ENCODE data around the gene ACBD4.

ACBD4 gene

GRCh38 chr17:45125509-45125908 lies 10.0 kb upstream of the ACBD4 start:
- no peak for TF ChIP-seq ZFX (IDR thresholded peaks at IDR 0.05; ENCODE audit: borderline replicate concordance)
- no peak for TF ChIP-seq CTCF (IDR thresholded peaks at IDR 0.05)
- no peak overlapping the region for H3K27ac ChIP-seq

- TF ChIP-seq ZFX (IDR thresholded peaks at IDR 0.05; ENCODE audit: borderline replicate concordance) = no peak
- TF ChIP-seq CTCF (IDR thresholded peaks at IDR 0.05) = no peak
- H3K27ac ChIP-seq = no peak overlapping the region
Measured at GRCh38 chr17:45127207-45127547, 8.3 kb upstream of the ACBD4 start.

- TF ChIP-seq CTCF (IDR thresholded peaks at IDR 0.05) (no peak), ZFX (IDR thresholded peaks at IDR 0.05; ENCODE audit: borderline replicate concordance) (no peak)
- no peak overlapping the region for H3K27ac ChIP-seq
Measured at GRCh38 chr17:45127548-45128300, 7.8 kb upstream of the ACBD4 start.

- H3K27ac ChIP-seq = no peak overlapping the region
- TF ChIP-seq CTCF (IDR thresholded peaks at IDR 0.05) = no peak
- TF ChIP-seq ZFX (IDR thresholded peaks at IDR 0.05; ENCODE audit: borderline replicate concordance) = no peak
Measured at GRCh38 chr17:45128331-45128730, 7.2 kb upstream of the ACBD4 start.

GRCh38 chr17:45128989-45129388 lies 6.5 kb upstream of the ACBD4 start:
- TF ChIP-seq ZFX (IDR thresholded peaks at IDR 0.05; ENCODE audit: borderline replicate concordance) (no peak), CTCF (IDR thresholded peaks at IDR 0.05) (no peak)
- H3K27ac ChIP-seq = no peak overlapping the region

GRCh38 chr17:45129426-45129939 lies 6.0 kb upstream of the ACBD4 start:
- no peak overlapping the region for H3K27ac ChIP-seq
- TF ChIP-seq CTCF (IDR thresholded peaks at IDR 0.05) = no peak
- TF ChIP-seq ZFX (IDR thresholded peaks at IDR 0.05; ENCODE audit: borderline replicate concordance) = no peak

GRCh38 chr17:45129940-45130680 lies 5.4 kb upstream of the ACBD4 start:
- H3K27ac ChIP-seq = no peak overlapping the region
- no peak for TF ChIP-seq CTCF (IDR thresholded peaks at IDR 0.05)
- TF ChIP-seq ZFX (IDR thresholded peaks at IDR 0.05; ENCODE audit: borderline replicate concordance) = no peak
